Measurements from ENCODE around the gene KCNT2. TPM values are rescaled to one million over a fixed set of nuclear protein-coding genes. Genes with fewer than 3 reads are reported as not detected.

Gene KCNT2
- total RNA-seq, 2 donors from 2014 or later, result 1.1 TPM; not detected in 1

DNA sequence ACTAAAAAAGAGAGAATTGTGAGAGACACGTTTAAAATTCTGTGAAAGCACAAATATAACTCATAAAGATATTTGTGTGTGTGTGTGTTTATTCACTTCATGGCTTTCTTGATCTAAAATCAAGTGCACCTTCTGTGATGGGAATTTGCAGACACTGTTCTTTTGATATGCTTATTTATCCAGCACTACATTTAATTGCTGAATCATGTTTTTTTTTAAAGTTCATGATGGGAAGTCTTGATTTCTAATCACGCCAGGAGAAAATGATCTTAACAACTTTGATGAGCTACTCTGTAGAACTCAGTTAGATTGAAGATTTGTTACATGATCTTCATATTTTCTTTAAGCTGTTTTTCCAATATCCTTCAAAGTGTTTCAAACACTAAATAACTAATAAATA is 35.0 kb downstream of the KCNT2 start:
- ATAC-seq, result no peak
- Mint-ChIP-seq H3K4me1 (no peaks in the 10 kb centered on the region), H3K4me3 (no peak overlapping the region), H3K36me3 (ENCODE audit: low read depth) (no peaks in the 10 kb centered on the region), H3K27me3 (peaks cover 13% of the 10 kb centered on the region), H3K27ac (no peak overlapping the region)
- DNase-seq, result no peak
- H3K9me3 ChIP-seq (ENCODE audit: control insufficient read depth, low read length, poor library complexity, severe bottlenecking), result no peaks in the 10 kb centered on the region

DNA sequence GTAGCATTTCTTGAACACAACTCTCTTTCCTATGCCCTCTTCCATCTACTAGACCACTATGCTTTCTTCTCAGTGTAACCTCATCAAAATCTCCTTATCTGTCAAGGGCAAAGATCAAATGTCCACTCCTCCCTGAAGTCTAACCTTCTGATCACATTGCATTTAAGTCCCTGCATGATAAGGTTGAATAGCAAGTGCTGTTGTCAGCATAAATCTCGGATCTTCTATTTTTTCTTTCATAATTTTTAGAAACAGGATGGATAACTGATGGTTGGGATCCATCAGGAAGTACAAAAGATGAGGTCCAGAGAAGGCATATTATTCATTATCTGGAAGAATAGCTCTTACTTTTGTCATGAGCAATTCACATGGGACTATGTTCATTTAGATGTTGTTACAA is 41.0 kb downstream of the KCNT2 start:
- Mint-ChIP-seq H3K4me1 (no peaks in the 10 kb centered on the region), H3K36me3 (ENCODE audit: low read depth) (no peaks in the 10 kb centered on the region), H3K27ac (no peak overlapping the region), H3K4me3 (no peak overlapping the region), H3K27me3 (no peaks in the 10 kb centered on the region)
- DNase-seq (no peak), ATAC-seq (no peak)
- H3K9me3 ChIP-seq (ENCODE audit: control insufficient read depth, low read length, poor library complexity, severe bottlenecking), result no peaks in the 10 kb centered on the region

DNA sequence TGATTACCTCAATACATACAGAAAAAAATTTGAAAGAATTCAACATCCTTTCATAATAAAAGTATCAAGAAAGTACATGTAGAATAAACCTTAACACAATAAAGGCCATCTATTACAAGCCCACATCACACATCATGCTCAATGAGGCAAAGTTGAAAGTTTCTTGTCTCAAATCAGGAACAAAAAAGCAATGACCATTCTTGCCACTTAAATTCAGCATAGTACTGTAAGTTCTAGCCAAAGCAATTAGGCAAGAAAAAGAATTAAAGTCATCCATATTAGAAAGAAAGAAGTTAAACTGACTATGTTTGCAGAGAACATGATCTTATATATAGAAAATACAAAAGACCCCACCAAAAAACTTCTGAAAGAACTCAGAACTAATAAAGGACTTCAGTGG is 44.5 kb downstream of the KCNT2 start:
- DNase-seq (no peak), ATAC-seq (no peak)
- Mint-ChIP-seq H3K4me3 (no peak overlapping the region), H3K4me1 (no peaks in the 10 kb centered on the region), H3K36me3 (ENCODE audit: low read depth) (no peaks in the 10 kb centered on the region), H3K27me3 (no peaks in the 10 kb centered on the region), H3K27ac (no peak overlapping the region)
- no peaks in the 10 kb centered on the region for H3K9me3 ChIP-seq (ENCODE audit: control insufficient read depth, low read length, poor library complexity, severe bottlenecking)

DNA sequence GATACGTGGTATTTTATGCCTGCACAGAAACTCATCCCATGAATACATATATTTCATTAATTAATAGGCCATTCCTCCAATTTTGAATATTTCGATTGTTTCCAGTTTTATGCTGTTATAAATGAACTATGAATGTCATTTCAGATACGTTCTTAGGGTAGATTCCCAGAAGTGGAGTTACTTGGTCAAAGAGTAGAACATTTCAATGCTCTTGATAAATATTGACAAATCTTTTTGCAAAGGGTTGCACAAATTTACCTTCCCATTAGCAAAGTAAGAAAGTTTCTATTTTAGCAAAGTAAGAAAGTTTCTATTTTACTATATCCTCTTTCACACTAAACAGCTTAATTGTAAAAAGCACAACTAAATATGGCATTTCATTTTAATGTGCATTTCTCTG is 48.9 kb downstream of the KCNT2 start:
- no peak overlapping the region for H3K27ac Mint-ChIP-seq
- no peaks in the 10 kb centered on the region for H3K27me3 Mint-ChIP-seq
- H3K9me3 ChIP-seq (ENCODE audit: control insufficient read depth, low read length, poor library complexity, severe bottlenecking), result no peaks in the 10 kb centered on the region
- H3K4me1 Mint-ChIP-seq, result no peaks in the 10 kb centered on the region
- no peak overlapping the region for H3K4me3 Mint-ChIP-seq
- ATAC-seq, result no peak
- no peaks in the 10 kb centered on the region for H3K36me3 Mint-ChIP-seq (ENCODE audit: low read depth)
- no peak for DNase-seq

DNA sequence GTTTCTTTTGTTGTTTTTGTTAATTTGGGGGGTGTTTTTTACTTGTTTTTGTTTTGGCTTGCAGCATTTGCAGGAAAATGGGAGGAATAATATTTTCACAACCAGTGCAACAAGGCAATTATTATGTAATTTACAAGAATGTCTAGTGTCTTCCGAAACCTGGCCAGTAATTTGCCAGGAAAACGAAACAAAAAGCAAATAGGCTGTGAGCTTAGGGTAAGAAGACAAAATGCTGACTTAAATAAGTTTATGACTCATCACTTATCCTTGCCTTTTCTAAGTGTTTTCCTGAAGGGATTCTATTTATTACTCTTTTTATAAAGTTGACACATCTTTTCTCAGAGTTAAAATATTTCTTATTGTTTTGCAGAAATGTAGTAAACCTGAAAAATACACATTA is 49.8 kb downstream of the KCNT2 start:
- no peaks in the 10 kb centered on the region for H3K9me3 ChIP-seq (ENCODE audit: control insufficient read depth, low read length, poor library complexity, severe bottlenecking)
- Mint-ChIP-seq H3K27ac (no peak overlapping the region), H3K4me1 (no peaks in the 10 kb centered on the region), H3K27me3 (no peaks in the 10 kb centered on the region), H3K36me3 (ENCODE audit: low read depth) (no peaks in the 10 kb centered on the region), H3K4me3 (peak overlapping the region; percentile 52)
- ATAC-seq (no peak), DNase-seq (no peak)

DNA sequence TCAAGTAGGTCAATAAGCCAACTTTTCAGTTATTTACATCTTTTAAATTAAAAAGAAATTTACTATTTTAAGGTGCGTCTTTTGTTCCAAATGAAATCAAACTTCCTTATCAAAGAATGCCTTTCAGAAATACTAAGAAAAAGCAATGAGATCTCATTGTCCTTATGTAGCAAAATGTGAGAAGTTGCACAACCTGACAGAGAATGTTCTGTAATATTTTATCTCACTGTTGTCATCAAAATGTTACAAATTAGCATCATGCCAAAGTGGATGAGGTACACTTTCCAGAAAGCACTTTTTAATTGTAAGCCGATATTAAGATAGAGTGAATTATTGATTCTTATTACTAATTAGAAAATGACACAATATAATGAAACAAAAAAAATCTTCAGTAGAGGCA is 50.4 kb downstream of the KCNT2 start:
- no peaks in the 10 kb centered on the region for H3K36me3 Mint-ChIP-seq (ENCODE audit: low read depth)
- H3K4me3 Mint-ChIP-seq, result peak overlapping the region; percentile 52
- H3K27me3 Mint-ChIP-seq, result no peaks in the 10 kb centered on the region

DNA sequence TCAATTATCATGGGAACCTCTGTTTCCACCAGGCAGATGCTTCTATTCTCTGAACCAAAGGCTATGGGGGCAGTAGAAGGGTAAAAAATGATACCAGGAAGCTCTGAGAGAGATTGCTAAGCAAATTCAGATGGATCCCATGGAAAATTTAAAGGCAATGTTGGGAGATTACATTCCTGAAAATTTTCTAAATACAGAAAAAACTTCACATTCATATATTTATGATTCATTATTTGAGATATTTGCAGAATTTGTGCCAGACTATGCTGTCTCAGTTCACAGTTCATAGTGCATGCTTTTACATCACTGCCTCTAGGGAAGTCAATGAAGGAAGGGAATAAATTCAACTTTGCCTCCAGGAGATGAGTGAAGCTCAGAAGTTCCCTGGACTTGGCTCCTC is 57.5 kb downstream of the KCNT2 start:
- H3K4me3 Mint-ChIP-seq, result no peak overlapping the region
- H3K36me3 Mint-ChIP-seq (ENCODE audit: low read depth), result no peaks in the 10 kb centered on the region
- H3K27me3 Mint-ChIP-seq, result no peaks in the 10 kb centered on the region
- H3K9me3 ChIP-seq (ENCODE audit: control insufficient read depth, low read length, poor library complexity, severe bottlenecking), result no peaks in the 10 kb centered on the region
- no peak for ATAC-seq
- DNase-seq, result no peak
- H3K27ac Mint-ChIP-seq, result no peak overlapping the region
- no peaks in the 10 kb centered on the region for H3K4me1 Mint-ChIP-seq

More for the DNA sequence above, 50.4 kb downstream of the KCNT2 start:
- H3K9me3 ChIP-seq (ENCODE audit: control insufficient read depth, low read length, poor library complexity, severe bottlenecking), result no peaks in the 10 kb centered on the region
- DNase-seq, result no peak
- Mint-ChIP-seq H3K27ac (no peak overlapping the region), H3K4me1 (no peaks in the 10 kb centered on the region)
- no peak for ATAC-seq

DNA sequence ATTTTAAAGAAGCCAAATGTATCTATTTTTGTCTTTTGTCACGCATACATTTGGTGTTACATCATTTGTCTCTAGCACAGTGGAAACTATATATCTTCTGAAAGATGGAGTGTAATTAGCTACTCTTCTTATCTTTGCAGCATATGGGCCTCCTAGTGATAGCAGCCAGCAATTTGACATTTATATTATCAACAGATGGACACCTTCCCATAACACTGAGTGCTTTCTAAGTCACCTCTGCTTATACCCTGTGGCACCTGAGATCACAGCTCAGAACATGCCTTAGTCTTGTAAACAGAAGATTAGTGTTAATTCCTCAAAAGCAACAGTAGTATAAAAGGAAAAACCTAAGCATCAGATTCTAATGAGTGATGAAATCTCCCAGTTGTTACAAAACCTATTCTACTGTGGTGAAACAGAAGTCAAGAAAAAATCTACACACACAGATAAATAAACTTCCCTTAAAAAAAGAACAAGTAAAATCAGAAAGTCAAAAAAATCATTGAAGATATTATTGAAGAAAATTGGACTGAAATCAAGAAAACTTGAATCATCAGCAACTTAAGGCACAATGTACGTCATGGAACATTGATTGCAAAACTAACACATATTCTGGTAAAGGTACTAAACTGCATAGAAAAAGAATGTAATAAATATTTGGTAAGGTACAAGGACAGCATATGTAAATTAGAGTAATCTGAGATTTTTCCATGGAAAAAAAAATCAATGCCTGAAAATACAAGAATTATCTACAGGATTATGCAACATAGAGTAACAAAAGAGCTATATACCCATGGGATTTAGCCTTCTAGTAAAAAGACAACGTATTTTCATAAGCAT is 61.7 kb downstream of the KCNT2 start:
- Mint-ChIP-seq H3K27ac (no peak overlapping the region), H3K27me3 (no peaks in the 10 kb centered on the region), H3K4me3 (no peak overlapping the region), H3K4me1 (no peaks in the 10 kb centered on the region), H3K36me3 (ENCODE audit: low read depth) (no peaks in the 10 kb centered on the region)
- ATAC-seq (no peak), DNase-seq (no peak)
- H3K9me3 ChIP-seq (ENCODE audit: control insufficient read depth, low read length, poor library complexity, severe bottlenecking), result no peaks in the 10 kb centered on the region

DNA sequence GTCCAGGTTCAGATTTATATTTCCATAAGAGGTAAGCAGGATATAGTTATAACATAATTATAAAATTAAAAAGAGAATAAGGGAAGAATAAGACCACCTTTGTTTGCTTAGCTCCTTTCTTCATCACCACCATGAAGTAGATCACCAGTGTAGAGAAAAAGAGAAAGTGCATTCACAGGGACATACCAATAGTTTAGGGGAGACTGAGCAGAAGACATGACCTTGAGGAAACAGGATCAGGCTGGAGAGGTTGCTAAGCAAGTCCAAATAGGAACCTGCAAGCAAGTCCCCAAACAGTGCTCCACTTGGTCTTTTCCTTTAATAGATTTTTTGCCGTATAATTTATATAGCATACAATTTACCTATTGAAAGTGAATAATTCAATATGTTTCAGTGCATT is 63.0 kb downstream of the KCNT2 start:
- ATAC-seq, result no peak
- H3K27me3 Mint-ChIP-seq, result no peaks in the 10 kb centered on the region
- no peak overlapping the region for H3K27ac Mint-ChIP-seq
- no peaks in the 10 kb centered on the region for H3K9me3 ChIP-seq (ENCODE audit: control insufficient read depth, low read length, poor library complexity, severe bottlenecking)
- no peaks in the 10 kb centered on the region for H3K36me3 Mint-ChIP-seq (ENCODE audit: low read depth)
- H3K4me1 Mint-ChIP-seq, result no peaks in the 10 kb centered on the region
- no peak overlapping the region for H3K4me3 Mint-ChIP-seq
- DNase-seq, result no peak

DNA sequence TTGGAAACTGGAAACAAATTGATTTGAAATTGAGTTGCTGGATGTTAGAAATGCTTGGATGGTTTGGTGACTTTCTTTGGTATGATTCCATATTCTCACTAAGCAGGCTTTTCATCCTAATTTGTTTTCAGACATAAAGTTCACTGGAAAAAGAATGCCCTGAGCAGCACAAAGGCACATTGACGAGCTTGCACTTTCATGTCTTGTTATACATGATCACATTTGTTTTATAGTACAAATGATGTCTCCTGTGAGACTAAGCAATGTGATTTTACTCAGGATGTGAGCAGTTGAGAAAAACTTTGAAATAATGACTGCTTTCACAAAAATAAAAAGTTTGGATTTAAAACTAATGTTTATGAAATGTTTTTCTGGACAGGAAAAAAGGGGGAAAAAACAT is 63.6 kb downstream of the KCNT2 start:
- Mint-ChIP-seq H3K27me3 (no peaks in the 10 kb centered on the region), H3K4me3 (no peak overlapping the region), H3K4me1 (no peaks in the 10 kb centered on the region), H3K27ac (no peak overlapping the region), H3K36me3 (ENCODE audit: low read depth) (no peaks in the 10 kb centered on the region)
- no peak for ATAC-seq
- no peak for DNase-seq
- H3K9me3 ChIP-seq (ENCODE audit: control insufficient read depth, low read length, poor library complexity, severe bottlenecking), result no peaks in the 10 kb centered on the region

DNA sequence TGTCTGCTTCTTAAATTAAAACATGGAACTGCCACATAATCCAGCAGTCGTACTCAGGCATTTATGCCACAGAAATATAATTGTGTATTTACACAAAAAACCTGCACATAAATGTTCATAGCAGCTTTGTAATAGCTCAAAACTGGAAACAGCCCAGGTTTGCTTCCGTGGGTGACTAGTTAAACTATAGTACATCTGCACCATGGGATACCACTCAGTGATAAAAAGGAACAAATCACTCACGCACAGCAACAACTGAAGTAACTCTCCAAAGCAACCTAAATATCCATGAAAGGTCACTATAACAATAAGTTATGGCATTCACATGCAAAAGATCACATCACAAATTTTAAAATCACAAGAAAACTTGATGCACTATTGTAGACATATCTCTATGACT is 64.4 kb downstream of the KCNT2 start:
- no peak overlapping the region for H3K27ac Mint-ChIP-seq
- H3K9me3 ChIP-seq (ENCODE audit: control insufficient read depth, low read length, poor library complexity, severe bottlenecking), result no peaks in the 10 kb centered on the region
- H3K4me1 Mint-ChIP-seq, result no peaks in the 10 kb centered on the region
- ATAC-seq, result no peak
- DNase-seq, result no peak
- no peaks in the 10 kb centered on the region for H3K36me3 Mint-ChIP-seq (ENCODE audit: low read depth)
- H3K27me3 Mint-ChIP-seq, result no peaks in the 10 kb centered on the region
- no peak overlapping the region for H3K4me3 Mint-ChIP-seq

DNA sequence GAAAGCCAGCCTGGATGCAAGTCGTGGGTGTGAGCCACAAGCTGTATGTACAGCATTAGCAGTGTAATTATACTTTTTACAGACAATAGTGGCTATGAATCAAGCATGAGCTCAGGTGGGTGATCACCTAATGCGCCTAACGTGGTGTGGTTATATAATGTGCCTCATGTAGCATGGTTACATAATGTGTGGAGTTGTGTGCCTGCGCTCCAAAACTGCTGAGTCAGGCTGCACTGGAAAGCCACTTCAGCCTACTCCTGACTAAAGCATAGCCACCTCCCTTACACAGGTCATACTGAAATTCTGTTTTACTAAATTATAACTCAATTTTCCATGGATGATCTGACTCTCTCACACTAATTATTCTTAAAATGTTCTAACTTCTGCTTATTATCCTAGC is 69.8 kb downstream of the KCNT2 start:
- Mint-ChIP-seq H3K4me3 (no peak overlapping the region), H3K27me3 (no peaks in the 10 kb centered on the region), H3K4me1 (no peaks in the 10 kb centered on the region), H3K27ac (no peak overlapping the region), H3K36me3 (ENCODE audit: low read depth) (no peaks in the 10 kb centered on the region)
- H3K9me3 ChIP-seq (ENCODE audit: control insufficient read depth, low read length, poor library complexity, severe bottlenecking), result no peaks in the 10 kb centered on the region
- ATAC-seq (no peak), DNase-seq (no peak)

DNA sequence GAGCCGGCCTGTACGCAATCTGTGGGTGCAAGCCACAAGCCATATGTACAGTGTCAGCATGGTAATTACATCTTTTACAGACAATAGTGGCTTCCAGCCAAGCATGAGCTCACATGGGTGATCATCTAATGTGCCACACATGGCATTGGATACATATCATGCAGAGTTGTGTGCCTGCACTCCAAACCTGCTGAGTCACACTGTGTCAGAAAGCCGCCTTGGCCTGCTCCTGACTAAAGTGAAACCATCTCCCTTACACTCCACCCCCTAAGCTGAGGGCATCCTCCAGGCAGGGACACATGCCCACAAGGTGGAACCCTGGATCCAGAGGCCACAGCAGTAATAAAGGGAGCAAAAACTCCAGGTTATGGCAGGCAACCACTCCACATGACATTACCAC is 72.5 kb downstream of the KCNT2 start:
- Mint-ChIP-seq H3K36me3 (ENCODE audit: low read depth) (no peaks in the 10 kb centered on the region), H3K4me1 (no peaks in the 10 kb centered on the region), H3K4me3 (no peak overlapping the region), H3K27ac (no peak overlapping the region), H3K27me3 (no peaks in the 10 kb centered on the region)
- H3K9me3 ChIP-seq (ENCODE audit: control insufficient read depth, low read length, poor library complexity, severe bottlenecking), result no peaks in the 10 kb centered on the region
- ATAC-seq, result no peak
- DNase-seq, result no peak

DNA sequence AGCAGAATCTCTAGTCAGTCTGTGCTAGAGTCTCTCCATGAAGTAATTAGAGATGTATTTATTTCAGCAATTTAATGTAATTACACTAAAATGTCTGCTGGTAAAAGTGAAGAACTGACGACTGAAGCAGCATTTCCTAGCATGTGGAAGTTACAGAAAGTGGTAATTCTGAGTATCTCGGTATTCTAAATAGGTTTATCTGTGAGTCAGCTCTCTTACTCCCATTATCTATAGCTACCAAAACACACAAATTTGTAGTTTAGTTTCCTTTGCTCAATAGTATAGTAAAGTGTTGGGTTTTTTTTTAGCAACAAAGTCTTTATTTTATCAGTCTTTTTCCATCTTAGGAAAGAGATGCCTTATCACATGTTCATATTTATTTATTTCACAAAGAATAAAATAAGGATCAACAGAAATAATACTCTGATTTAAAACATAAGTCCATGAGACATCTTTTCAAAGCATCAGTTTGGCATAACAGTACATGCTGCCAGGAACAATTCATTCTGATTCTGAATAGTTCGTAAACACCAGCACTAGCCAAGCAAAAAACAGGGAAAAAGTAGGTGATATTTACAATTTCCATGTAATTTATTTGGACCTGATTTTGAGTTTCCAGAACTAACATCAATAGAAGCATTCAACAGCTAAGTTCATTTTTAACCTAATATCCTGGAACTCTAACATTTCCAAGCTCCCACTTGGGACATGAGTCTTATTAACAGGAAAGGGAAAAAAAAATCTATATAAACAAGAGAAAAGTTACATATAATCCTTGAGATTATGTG is 76.3 kb downstream of the KCNT2 start:
- no peak overlapping the region for H3K4me3 Mint-ChIP-seq
- DNase-seq, result no peak
- H3K9me3 ChIP-seq (ENCODE audit: control insufficient read depth, low read length, poor library complexity, severe bottlenecking), result no peaks in the 10 kb centered on the region
- no peaks in the 10 kb centered on the region for H3K36me3 Mint-ChIP-seq (ENCODE audit: low read depth)
- no peak overlapping the region for H3K27ac Mint-ChIP-seq
- no peaks in the 10 kb centered on the region for H3K27me3 Mint-ChIP-seq
- no peak for ATAC-seq
- no peaks in the 10 kb centered on the region for H3K4me1 Mint-ChIP-seq
